ENCODE data around the gene OSM.

Gene OSM

DNA sequence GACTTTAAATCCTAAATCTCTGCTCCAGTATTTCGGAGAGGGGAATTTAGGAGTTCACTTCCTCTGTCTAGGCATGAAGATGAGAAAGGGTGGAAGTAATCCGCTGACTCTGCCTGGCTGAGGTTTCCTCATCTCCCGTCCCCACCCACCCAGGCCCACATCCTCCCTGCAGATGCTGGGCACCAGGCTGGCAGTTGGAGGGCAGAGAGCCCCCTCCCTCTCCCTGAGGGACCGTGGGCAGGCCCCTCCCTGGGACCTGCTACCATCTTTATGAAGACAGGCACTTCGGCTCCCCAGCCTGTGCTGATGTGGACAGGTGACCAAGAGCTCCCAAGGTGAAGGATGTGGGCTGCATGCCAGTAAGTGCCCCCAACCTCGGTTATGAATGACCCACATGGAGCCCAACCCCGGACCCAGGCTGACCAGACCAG, 16.0 kb upstream of the OSM start:
- Histone ChIP-seq H3K4me1 (ENCODE audit: control insufficient read depth, insufficient read depth, low read length) (peaks cover 27% of the 10 kb centered on the region), H3K9me3 (ENCODE audit: control insufficient read depth, low read length) (no peaks in the 10 kb centered on the region), H3K4me3 (ENCODE audit: low read length) (no peak overlapping the region), H3K9ac (ENCODE audit: low read length) (no peak overlapping the region), H3K27me3 (replicated peaks; ENCODE audit: control insufficient read depth, insufficient read depth, low read length) (no peaks in the 10 kb centered on the region), H3K36me3 (ENCODE audit: control insufficient read depth, insufficient read depth, low read length, severe bottlenecking) (peaks cover 11% of the 10 kb centered on the region)
- no peak for DNase-seq (ENCODE audit: low read depth)

GRCh38 chr22:30280505-30280904, 13.9 kb upstream of the OSM start:
- Histone ChIP-seq H3K36me3 (ENCODE audit: control insufficient read depth, insufficient read depth, low read length, severe bottlenecking) (peaks cover 8% of the 10 kb centered on the region), H3K4me1 (ENCODE audit: control insufficient read depth, insufficient read depth, low read length) (peaks cover 32% of the 10 kb centered on the region), H3K9ac (ENCODE audit: low read length) (no peak overlapping the region), H3K4me3 (ENCODE audit: low read length) (no peak overlapping the region), H3K27me3 (replicated peaks; ENCODE audit: control insufficient read depth, insufficient read depth, low read length) (no peaks in the 10 kb centered on the region), H3K9me3 (ENCODE audit: control insufficient read depth, low read length) (no peaks in the 10 kb centered on the region)
- DNase-seq (ENCODE audit: low read depth): no peak

DNA sequence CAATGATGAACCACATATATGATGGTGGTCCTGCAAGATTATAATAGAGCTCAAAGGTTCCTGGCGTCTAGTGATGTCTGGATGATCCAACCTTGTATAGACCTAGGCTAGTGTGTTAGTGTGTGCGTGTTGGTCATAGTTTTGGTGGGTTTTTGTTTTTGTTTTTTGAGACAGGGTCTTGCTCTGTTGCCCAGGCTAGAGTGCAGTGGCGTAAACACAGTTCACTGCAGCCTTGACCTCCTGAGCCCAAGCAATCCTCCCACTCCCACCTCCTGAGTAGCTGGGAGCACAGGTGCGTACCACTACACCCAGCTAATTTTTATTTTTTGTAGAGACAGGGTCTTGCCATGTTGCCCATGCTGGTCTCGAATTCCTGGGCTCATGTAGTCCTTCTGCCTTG, 13.3 kb upstream of the OSM start:
- Histone ChIP-seq H3K9me3 (ENCODE audit: control insufficient read depth, low read length) (no peaks in the 10 kb centered on the region), H3K36me3 (ENCODE audit: control insufficient read depth, insufficient read depth, low read length, severe bottlenecking) (peaks cover 3% of the 10 kb centered on the region), H3K4me1 (ENCODE audit: control insufficient read depth, insufficient read depth, low read length) (peaks cover 32% of the 10 kb centered on the region), H3K27me3 (replicated peaks; ENCODE audit: control insufficient read depth, insufficient read depth, low read length) (no peaks in the 10 kb centered on the region), H3K4me3 (ENCODE audit: low read length) (no peak overlapping the region), H3K9ac (ENCODE audit: low read length) (no peak overlapping the region)
- no peak for DNase-seq (ENCODE audit: low read depth)

- Histone ChIP-seq H3K4me3 (ENCODE audit: low read length) (no peak overlapping the region), H3K4me1 (ENCODE audit: control insufficient read depth, insufficient read depth, low read length) (peaks cover 32% of the 10 kb centered on the region)
- no peak for DNase-seq (ENCODE audit: low read depth)
These were observed 12.6 kb upstream of the OSM start for GRCh38 chr22:30279046-30279788.

DNA sequence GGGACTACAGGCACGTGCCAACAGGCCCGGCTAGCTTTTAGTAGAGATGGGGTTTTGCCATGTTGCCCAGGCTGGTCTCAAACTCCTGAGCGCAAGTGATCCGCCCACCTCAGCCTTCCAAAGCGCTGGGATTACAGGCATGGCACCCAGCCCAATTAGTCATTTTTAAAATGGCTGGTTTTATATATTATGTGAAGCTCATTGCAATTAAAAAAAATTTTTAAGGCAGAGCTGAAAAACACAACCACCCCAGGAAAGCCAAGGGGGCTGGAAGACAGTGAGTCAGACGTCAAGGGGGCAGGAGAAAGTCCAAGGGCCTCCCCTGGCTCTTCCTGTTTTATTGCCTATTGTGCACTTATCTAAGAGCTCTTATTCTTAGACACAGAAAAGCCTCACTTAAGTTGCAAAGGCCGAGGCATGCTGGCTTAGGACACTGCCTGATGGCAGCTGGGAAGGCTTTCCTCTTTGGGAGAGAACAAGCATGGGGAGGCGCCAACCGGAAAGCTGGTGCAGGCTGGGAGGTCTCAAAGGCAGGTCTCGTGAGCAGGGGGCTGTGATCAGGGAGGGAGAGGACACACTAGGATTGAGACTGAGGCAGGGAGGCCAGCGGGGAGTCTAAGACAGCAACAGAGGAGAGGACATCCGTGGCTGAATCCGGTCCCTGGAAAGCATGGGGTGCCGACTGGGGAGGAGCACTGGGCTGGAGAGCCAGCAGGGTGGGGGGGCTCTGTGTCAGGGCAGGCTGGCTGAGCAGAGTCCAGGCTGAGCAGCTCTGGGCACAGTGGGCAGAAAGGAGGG, 11.1 kb upstream of the OSM start:
- Histone ChIP-seq H3K9me3 (ENCODE audit: control insufficient read depth, low read length) (no peaks in the 10 kb centered on the region), H3K4me3 (ENCODE audit: low read length) (no peak overlapping the region), H3K36me3 (ENCODE audit: control insufficient read depth, insufficient read depth, low read length, severe bottlenecking) (no peaks in the 10 kb centered on the region), H3K27me3 (replicated peaks; ENCODE audit: control insufficient read depth, insufficient read depth, low read length) (no peaks in the 10 kb centered on the region), H3K9ac (ENCODE audit: low read length) (peak overlapping the region; percentile 61), H3K4me1 (ENCODE audit: control insufficient read depth, insufficient read depth, low read length) (peaks cover 32% of the 10 kb centered on the region)
- DNase-seq (ENCODE audit: low read depth): peak; percentile 17

More at GRCh38 chr22:30279046-30279788, 12.6 kb upstream of the OSM start:
- Histone ChIP-seq H3K9me3 (ENCODE audit: control insufficient read depth, low read length) (no peaks in the 10 kb centered on the region), H3K27me3 (replicated peaks; ENCODE audit: control insufficient read depth, insufficient read depth, low read length) (no peaks in the 10 kb centered on the region), H3K36me3 (ENCODE audit: control insufficient read depth, insufficient read depth, low read length, severe bottlenecking) (no peaks in the 10 kb centered on the region), H3K9ac (ENCODE audit: low read length) (no peak overlapping the region)

GRCh38 chr22:30276039-30276438, 9.4 kb upstream of the OSM start:
- Histone ChIP-seq H3K36me3 (ENCODE audit: control insufficient read depth, insufficient read depth, low read length, severe bottlenecking) (no peaks in the 10 kb centered on the region), H3K9ac (ENCODE audit: low read length) (no peak overlapping the region), H3K9me3 (ENCODE audit: control insufficient read depth, low read length) (no peaks in the 10 kb centered on the region), H3K4me1 (ENCODE audit: control insufficient read depth, insufficient read depth, low read length) (peaks cover 32% of the 10 kb centered on the region), H3K4me3 (ENCODE audit: low read length) (no peak overlapping the region), H3K27me3 (replicated peaks; ENCODE audit: control insufficient read depth, insufficient read depth, low read length) (peaks cover 3% of the 10 kb centered on the region)
- DNase-seq (ENCODE audit: low read depth): no peak

DNA sequence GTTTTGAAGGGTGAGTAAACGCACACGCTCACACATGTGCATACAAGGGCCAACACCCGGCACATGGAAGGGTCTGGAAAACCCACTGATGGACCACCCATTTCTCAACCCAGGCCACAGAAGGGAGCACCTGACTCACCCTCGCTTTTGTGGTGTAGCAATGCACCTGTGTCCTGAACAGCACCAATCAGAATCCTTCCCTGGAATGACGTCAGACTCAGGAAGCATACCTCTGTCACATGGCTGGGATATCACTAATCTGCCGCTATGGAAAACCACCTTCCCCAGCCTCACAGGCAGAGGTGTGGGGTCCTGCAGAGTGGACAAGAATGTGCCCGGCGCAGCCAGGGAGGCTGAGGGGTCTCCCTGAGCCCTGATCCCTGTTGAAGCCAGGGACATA, 9.0 kb upstream of the OSM start:
- Histone ChIP-seq H3K27me3 (replicated peaks; ENCODE audit: control insufficient read depth, insufficient read depth, low read length) (peaks cover 4% of the 10 kb centered on the region), H3K36me3 (ENCODE audit: control insufficient read depth, insufficient read depth, low read length, severe bottlenecking) (no peaks in the 10 kb centered on the region), H3K4me1 (ENCODE audit: control insufficient read depth, insufficient read depth, low read length) (peaks cover 32% of the 10 kb centered on the region), H3K9ac (ENCODE audit: low read length) (no peak overlapping the region), H3K4me3 (ENCODE audit: low read length) (no peak overlapping the region), H3K9me3 (ENCODE audit: control insufficient read depth, low read length) (no peaks in the 10 kb centered on the region)
- DNase-seq (ENCODE audit: low read depth): no peak

- peaks cover 4% of the 10 kb centered on the region for H3K27me3 ChIP-seq (replicated peaks; ENCODE audit: control insufficient read depth, insufficient read depth, low read length)
- H3K9ac ChIP-seq (ENCODE audit: low read length): no peak overlapping the region
- no peak for DNase-seq (ENCODE audit: low read depth)
- peaks cover 25% of the 10 kb centered on the region for H3K4me1 ChIP-seq (ENCODE audit: control insufficient read depth, insufficient read depth, low read length)
- H3K4me3 ChIP-seq (ENCODE audit: low read length): no peak overlapping the region
- no peaks in the 10 kb centered on the region for H3K9me3 ChIP-seq (ENCODE audit: control insufficient read depth, low read length)
- H3K36me3 ChIP-seq (ENCODE audit: control insufficient read depth, insufficient read depth, low read length, severe bottlenecking): no peaks in the 10 kb centered on the region
These were observed 7.8 kb upstream of the OSM start for GRCh38 chr22:30274437-30274812.

- Histone ChIP-seq H3K27me3 (replicated peaks; ENCODE audit: control insufficient read depth, insufficient read depth, low read length) (peaks cover 4% of the 10 kb centered on the region), H3K9ac (ENCODE audit: low read length) (no peak overlapping the region), H3K4me3 (ENCODE audit: low read length) (no peak overlapping the region), H3K9me3 (ENCODE audit: control insufficient read depth, low read length) (no peaks in the 10 kb centered on the region), H3K4me1 (ENCODE audit: control insufficient read depth, insufficient read depth, low read length) (peaks cover 20% of the 10 kb centered on the region), H3K36me3 (ENCODE audit: control insufficient read depth, insufficient read depth, low read length, severe bottlenecking) (no peaks in the 10 kb centered on the region)
- DNase-seq (ENCODE audit: low read depth): no peak
These were observed 7.2 kb upstream of the OSM start for GRCh38 chr22:30273711-30274436.

GRCh38 chr22:30272781-30273601, 6.3 kb upstream of the OSM start:
- Histone ChIP-seq H3K9ac (ENCODE audit: low read length) (no peak overlapping the region), H3K27me3 (replicated peaks; ENCODE audit: control insufficient read depth, insufficient read depth, low read length) (peaks cover 4% of the 10 kb centered on the region), H3K36me3 (ENCODE audit: control insufficient read depth, insufficient read depth, low read length, severe bottlenecking) (no peaks in the 10 kb centered on the region), H3K4me1 (ENCODE audit: control insufficient read depth, insufficient read depth, low read length) (peaks cover 13% of the 10 kb centered on the region), H3K9me3 (ENCODE audit: control insufficient read depth, low read length) (no peaks in the 10 kb centered on the region), H3K4me3 (ENCODE audit: low read length) (no peak overlapping the region)
- DNase-seq (ENCODE audit: low read depth): no peak
